HG03432 (cell line): ENCODE measurements around the gene TOP3B.

Experiments used
- ATAC-seq: cut with Tn5 transposase; IDR thresholded peaks from one replicate; pipeline ENCODE4 v1.9.1; 2021; ENCODE audit warnings: mild to moderate bottlenecking, moderate library complexity; ENCODE audit not compliant: unreplicated experiment

Gene TOP3B

DNA sequence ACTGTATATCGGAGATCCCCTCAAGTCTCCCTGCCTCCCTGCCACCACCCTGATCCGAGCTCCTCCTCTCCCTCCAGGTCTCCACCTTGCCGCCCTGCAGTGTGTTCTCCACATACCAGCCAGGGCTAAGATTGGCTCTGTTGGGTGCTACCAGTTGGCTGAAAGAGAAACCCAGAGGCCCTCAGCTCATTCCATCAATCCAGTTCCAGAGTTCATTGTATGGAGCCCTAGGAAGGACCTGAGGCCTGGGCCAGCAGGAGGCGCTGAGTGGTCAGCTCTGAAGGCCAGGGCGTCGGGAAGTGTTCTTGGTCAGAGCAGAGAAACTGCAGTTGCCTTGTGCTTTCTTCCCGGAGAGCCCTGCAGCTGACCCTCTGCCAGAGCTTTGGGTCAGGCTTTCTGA is 2.2 kb upstream of the TOP3B start:
- ATAC-seq: no peak

DNA sequence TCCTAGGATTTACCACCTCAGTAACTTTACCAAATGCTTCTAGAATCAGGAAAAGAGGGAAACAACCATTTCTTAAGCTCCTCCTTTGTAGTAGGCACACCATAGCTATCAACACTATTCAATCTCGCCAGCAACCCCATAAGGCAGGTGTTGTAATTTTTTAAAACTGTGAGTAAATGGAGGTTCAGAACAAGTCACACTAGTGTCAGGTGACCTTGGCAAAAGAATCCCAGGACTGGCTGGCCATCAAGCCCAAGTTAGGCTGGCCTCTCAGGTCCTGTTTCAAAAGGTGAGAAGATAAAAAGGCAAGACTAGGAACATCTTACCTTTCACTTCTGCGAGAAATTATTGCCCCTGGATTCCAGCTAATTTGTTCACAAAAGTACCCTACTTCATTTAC is 713 bp downstream of the TOP3B start:
- ATAC-seq: no peak

DNA sequence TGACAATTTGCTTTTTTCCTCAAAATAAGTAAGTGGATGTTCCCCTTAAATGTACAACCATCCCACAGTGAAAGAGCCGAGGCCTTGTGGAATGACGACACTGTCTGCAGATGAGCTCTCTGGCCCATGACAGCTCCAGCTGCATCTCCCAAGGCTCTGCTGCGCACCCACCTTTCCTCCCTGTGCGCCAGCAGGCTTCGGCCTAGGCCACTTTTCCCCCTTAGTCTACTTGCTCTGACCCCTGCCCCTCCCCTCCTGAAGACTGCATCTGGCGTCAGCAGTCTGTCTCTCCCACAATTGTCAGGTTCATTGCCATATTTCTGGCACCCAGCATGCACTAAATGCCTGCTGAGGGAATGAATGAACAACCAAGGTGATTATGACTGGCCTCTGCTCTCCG is 2.0 kb downstream of the TOP3B start:
- no peak for ATAC-seq

- no peak for ATAC-seq
These were observed 3.8 kb downstream of the TOP3B start for GRCh38 chr22:21978564-21979386.

DNA sequence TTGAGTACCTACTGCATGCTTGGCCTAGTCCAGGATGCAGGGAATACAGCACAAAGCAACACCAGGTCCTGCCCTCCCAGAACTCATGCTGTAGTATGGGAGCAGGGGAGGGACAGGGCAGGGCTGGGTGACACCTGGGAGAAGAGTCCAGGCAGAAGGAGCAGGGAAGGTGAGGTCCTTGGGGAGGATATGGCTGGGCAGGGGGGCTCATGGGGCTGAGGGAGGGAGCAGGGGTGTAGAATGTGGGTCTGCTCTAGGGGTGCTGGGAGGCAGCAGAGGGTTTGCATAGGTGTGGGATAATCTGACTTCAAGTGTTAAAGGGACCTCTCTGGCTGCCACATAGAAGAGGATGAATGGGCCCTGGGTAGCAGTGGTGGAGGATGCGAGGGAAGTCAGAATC is 4.8 kb downstream of the TOP3B start:
- ATAC-seq: no peak

GRCh38 chr22:21975854-21976345 is 6.7 kb downstream of the TOP3B start:
- ATAC-seq: no peak

DNA sequence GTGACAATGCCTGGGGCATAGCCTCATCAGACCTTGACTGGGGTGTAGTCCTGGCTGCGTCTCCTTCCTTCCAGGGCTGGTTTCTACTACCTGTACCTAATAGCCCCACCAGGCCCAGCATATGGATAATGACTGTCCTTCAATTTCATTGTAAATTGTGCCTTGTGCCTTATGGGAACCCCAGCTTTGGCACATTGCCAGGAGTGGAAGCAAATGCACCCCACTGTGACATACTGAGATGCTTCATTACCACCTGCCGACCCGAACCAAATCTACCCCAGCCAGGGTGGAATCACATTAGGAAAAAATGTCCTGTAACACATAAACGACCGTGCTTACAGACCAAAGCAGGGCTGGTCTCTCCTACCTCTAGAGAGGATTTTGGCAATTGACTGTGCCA is 7.3 kb downstream of the TOP3B start:
- ATAC-seq: no peak

DNA sequence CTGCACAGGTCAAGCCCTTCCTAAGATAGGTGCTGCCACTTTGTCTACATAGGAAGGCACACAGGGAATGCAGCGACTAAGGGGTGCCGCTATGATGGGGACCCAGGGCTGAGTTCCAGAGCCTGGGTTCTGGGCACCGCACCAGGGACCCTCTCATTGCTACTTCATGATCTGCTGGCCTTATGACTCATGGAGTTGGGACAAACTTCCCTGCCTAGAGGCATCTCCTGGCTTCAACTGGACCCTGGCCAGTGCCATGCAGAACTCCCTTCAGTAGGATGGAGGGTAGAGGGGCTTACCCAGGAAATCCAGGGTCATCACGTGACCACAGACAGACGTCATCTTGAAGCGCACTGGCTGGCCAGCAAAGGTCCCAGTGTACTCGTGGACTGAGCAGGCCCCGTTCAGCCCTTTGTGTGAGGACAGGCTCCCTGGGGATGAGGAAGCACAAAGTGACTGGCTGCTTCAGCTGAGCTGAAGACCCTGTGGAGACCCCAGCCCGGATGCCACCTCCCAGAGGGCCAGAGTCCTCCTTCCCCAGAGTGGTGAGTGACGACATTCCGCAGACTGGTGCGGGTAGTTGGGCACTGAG is 8.4 kb downstream of the TOP3B start:
- ATAC-seq: no peak

DNA sequence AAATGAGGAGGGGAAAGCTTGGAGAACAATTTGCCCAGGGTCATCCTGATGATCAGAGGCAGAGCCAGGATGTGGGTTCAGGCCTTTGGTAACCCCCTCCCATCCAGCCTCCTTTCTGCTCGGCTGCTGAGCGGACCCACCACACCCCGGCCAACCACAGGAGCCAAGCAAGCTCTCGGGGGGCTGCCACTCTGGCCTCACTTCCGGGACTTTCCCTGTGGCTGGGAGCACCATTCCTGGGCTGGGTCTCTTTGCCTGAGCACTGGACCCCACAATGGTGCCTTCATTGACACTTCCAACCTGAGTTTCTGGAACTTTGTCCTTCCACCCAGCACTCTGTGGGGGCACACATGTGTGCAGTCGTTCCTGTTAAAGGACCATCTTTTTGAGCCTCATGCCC is 9.8 kb downstream of the TOP3B start:
- no peak for ATAC-seq

- no peak for ATAC-seq
These were observed 10.3 kb downstream of the TOP3B start for GRCh38 chr22:21972293-21972779.

DNA sequence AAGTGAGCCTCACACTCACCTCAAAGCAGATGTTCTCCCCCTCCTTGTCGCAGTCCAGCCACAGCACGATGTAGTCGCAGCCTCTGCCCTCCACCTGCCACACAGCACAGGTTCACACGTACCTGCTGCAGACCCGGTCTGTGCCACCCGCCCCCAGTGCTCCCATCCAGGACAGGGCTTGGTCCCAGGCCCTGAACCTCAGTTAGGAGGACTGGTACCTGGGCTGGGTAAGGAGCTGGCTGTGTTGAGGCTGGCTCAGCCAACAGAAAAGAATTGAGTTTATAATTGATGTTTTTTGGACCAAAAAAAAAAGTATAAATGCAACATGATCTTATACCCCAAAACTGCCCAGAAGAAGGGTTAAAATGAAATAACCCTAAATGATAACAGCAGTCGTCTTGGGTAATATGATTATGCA is 10.7 kb downstream of the TOP3B start:
- ATAC-seq: no peak

- no peak for ATAC-seq
These were observed 11.6 kb downstream of the TOP3B start for GRCh38 chr22:21970800-21971617.

DNA sequence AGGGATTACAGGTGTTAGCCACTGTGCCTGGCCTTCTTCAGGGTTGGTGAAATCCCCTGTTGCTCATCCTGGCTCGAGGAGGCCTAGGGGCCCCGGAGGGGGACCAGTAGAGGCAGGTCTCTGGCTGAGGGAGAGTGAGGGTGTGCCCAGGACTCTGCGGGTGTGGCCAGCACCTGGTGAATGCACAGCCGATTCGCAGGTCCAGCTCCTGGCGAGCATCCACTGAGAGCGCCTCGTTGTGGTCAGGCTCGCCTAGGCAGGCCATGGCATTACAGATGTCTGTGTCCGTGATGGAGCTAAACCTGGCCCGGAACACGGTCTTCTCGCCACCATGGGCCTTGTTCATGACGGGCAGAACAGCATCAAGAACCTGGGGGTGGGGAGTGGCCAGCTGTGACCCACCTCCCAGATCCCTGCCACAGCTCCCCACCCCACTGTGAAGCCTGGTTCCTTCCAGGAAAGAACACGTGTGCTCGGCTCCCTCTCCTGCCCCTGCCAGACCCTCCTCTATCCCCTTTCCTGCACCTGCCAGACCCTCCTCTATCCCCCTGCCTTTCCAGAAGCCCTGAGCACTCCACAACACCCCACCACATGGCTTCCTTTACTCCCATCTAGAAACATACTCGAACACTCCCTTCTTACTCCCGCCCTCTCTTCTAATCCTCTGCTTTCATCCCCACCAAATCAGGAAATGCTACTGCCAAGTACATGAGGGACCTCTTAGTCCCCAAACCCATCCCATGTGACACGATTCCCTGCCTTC is 12.4 kb downstream of the TOP3B start:
- ATAC-seq: no peak

DNA sequence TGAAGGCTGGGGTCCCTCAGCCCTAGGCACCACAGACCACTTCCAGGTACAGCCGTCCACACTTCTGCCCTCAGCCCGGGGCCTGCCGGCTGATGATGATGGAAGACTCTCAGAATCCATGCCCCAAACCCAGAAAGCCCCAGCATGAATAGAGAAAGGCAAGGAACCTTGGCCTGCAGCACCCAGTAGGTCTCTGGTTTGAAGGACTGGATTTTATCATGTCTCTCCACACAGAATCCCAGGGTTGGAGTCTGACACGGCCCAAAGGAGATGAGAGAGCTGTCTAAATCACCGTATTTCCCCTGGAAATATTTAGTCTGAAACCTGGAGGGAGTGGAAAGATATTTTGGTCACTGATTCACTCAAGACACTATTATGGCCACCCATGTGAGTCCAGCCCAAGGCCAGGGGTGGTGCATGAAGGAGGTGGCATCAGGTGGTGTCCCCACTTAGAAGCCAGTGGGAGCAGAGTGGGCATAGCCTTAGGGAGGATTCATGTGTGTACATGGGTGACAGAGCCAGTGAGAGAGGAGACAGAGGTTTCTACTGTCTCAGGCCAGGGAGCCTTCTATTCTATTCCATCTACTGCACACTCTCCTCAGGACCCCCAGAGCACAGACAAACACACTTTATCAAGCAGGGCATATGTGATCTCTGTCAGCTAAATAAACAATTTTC is 14.0 kb downstream of the TOP3B start:
- no peak for ATAC-seq

- no peak for ATAC-seq
These were observed 14.8 kb downstream of the TOP3B start for GRCh38 chr22:21967693-21968271.

- no peak for ATAC-seq
These were observed 15.7 kb downstream of the TOP3B start for GRCh38 chr22:21966643-21967516.

GRCh38 chr22:21965762-21966288 is 16.8 kb downstream of the TOP3B start:
- no peak for ATAC-seq

- ATAC-seq: no peak
These were observed 17.6 kb downstream of the TOP3B start for GRCh38 chr22:21964918-21965484.
